SK-N-SH (cell line): ENCODE results near the gene MDM4. TPM values are rescaled to one million over a fixed set of nuclear protein-coding genes. Genes with fewer than 3 reads are reported as not detected.

ENCODE experiments used
- CTCF ChIA-PET: fragments of 300-600, 350-600 bp; formaldehyde crosslinking; extraction: SDS; loops from one replicate; lab custom pipeline; 2021; lab: Yijun Ruan, JAX
- POLR2A ChIA-PET: fragments of 350-600 bp; sonication (Branson Sonifier 250); formaldehyde crosslinking; extraction: SDS; loops from one replicate; lab custom pipeline; 2020; ENCODE audit warnings: antibody characterized with exemption, inconsistent platforms; lab: Yijun Ruan, JAX
- DNase-seq: peaks from one replicate; pipeline ENCODE4 v3.0.0; 2012
- H2AFZ ChIP-seq: fragments of 200-600 bp; sonication (generic); 2 replicates; pipeline ENCODE4 v1.8.1; 2016; ENCODE audit warnings: antibody characterized with exemption, mild to moderate bottlenecking, low read depth
- H3F3A ChIP-seq: fragments of 200-600 bp; sonication (generic); replicated peaks from 2 replicates; pipeline ENCODE3; 2016; ENCODE audit warnings: antibody characterized with exemption, mild to moderate bottlenecking; ENCODE audit not compliant: insufficient read depth
- H3K27ac ChIP-seq, 2 experiments: fragments of 200-500 bp in 1 of 2; fragments of 200-600 bp in 1 of 2; sonication (Bioruptor generic) in 1 of 2; sonication (generic), shearing (Covaris generic) in 1 of 2; 2 replicates each; pipeline versions ENCODE4 v1.5.1 to v1.6.1; 2014 to 2016; ENCODE audit warnings: low read depth in 2 of 2, inconsistent platforms in 1 of 2, low read length in 1 of 2, mild to moderate bottlenecking in 1 of 2, mixed read lengths in 1 of 2
- H3K27me3 ChIP-seq: fragments of 200-600 bp; sonication (generic), shearing (Covaris generic); 2 replicates; pipeline ENCODE4 v1.6.1; 2016; ENCODE audit warnings: mixed run types; ENCODE audit not compliant: insufficient read depth
- H3K36me3 ChIP-seq, 2 experiments: fragments of 200-500 bp in 1 of 2; fragments of 200-600 bp in 1 of 2; sonication (Bioruptor generic) in 1 of 2; sonication (generic) in 1 of 2; replicated peaks in 1 of 2; 2 replicates each; pipeline versions ENCODE3 to v1.5.1; 2014 to 2016; ENCODE audit warnings: low read length in 1 of 2, mild to moderate bottlenecking in 1 of 2; ENCODE audit not compliant: insufficient read depth in 2 of 2, control insufficient read depth in 1 of 2
- H3K4me1 ChIP-seq, 2 experiments: fragments of 200-500 bp in 1 of 2; fragments of 200-600 bp in 1 of 2; sonication (Bioruptor generic) in 1 of 2; sonication (generic), shearing (Covaris generic) in 1 of 2; 2 replicates each; pipeline versions ENCODE4 v1.5.1 to v1.6.1; 2014 to 2016; ENCODE audit warnings: low read depth in 1 of 2, low read length in 1 of 2, mixed run types in 1 of 2; ENCODE audit not compliant: insufficient read depth in 2 of 2, control insufficient read depth in 1 of 2
- H3K4me2 ChIP-seq: fragments of 200-600 bp; sonication (generic), shearing (Covaris generic); 2 replicates; pipeline ENCODE4 v1.6.1; 2017; ENCODE audit warnings: mixed run types
- H3K4me3 ChIP-seq, 2 experiments: fragments of 200-500 bp in 1 of 2; fragments of 200-600 bp in 1 of 2; sonication (Bioruptor generic) in 1 of 2; sonication (generic), shearing (Covaris generic) in 1 of 2; 2 replicates each; pipeline versions ENCODE4 v1.5.1 to v1.8.1; 2014 to 2016; ENCODE audit warnings: low read depth in 2 of 2, inconsistent platforms in 1 of 2, low read length in 1 of 2, mild to moderate bottlenecking in 1 of 2, mixed read lengths in 1 of 2, moderate library complexity in 1 of 2
- H3K79me2 ChIP-seq: fragments of 200-600 bp; sonication (generic); 2 replicates; pipeline ENCODE4 v1.8.1; 2017; ENCODE audit warnings: mild to moderate bottlenecking; ENCODE audit not compliant: insufficient read depth
- H3K9ac ChIP-seq: fragments of 200-600 bp; sonication (generic); 2 replicates; pipeline ENCODE4 v1.6.1; 2017; ENCODE audit warnings: mixed run types
- H3K9me2 ChIP-seq: fragments of 200-600 bp; sonication (generic); 2 replicates; pipeline ENCODE4 v1.6.1; 2017; ENCODE audit warnings: mixed run types
- H3K9me3 ChIP-seq: fragments of 200-600 bp; sonication (generic); 2 replicates; pipeline ENCODE4 v1.6.1; 2017; ENCODE audit warnings: mixed run types, mild to moderate bottlenecking, moderate library complexity
- H4K20me1 ChIP-seq: fragments of 200-600 bp; sonication (generic); 2 replicates; pipeline ENCODE4 v1.6.1; 2017; ENCODE audit warnings: mild to moderate bottlenecking, mixed run types; ENCODE audit not compliant: insufficient read depth
- CHD2 ChIP-seq: fragments of 150-350 bp; IDR thresholded peaks from 2 replicates; pipeline ENCODE4 v1.6.1; 2018; ENCODE audit warnings: low read length; ENCODE audit not compliant: partially characterized antibody
- ELF1 ChIP-seq: IDR thresholded peaks from 2 replicates; pipeline ENCODE4 v1.4.0; 2012
- GATA2 ChIP-seq: sonication (generic); formaldehyde crosslinking; IDR thresholded peaks from 2 replicates; pipeline ENCODE4 v1.5.0; 2020; ENCODE audit warnings: mild to moderate bottlenecking, missing genetic modification reagents
- MEF2A ChIP-seq: IDR thresholded peaks from 2 replicates; pipeline ENCODE4 v1.4.0; 2012; ENCODE audit warnings: low read depth, borderline replicate concordance
- MXI1 ChIP-seq: IDR thresholded peaks from 2 replicates; pipeline ENCODE4 v1.6.1; 2012; ENCODE audit warnings: mild to moderate bottlenecking, low read depth, low read length, improper control_type of control experiment
- NFIC ChIP-seq: IDR thresholded peaks from 2 replicates; pipeline ENCODE4 v1.4.0; 2012; ENCODE audit warnings: borderline replicate concordance
- NRF1 ChIP-seq: IDR thresholded peaks from 2 replicates; pipeline ENCODE4 v1.6.1; 2012; ENCODE audit warnings: low read depth, mild to moderate bottlenecking, low read length
- SIN3A ChIP-seq: IDR thresholded peaks from 2 replicates; pipeline ENCODE4 v1.6.1; 2012; ENCODE audit warnings: low read depth, mild to moderate bottlenecking, low read length, moderate library complexity, borderline replicate concordance
- WGBS: methylation state at CpG from one replicate; pipeline ENCODE4 v1.1.6; 2017; ENCODE audit warnings: low lambda C conversion rate; 5-methylcytosine and 5-hydroxymethylcytosine counted together
- polyA plus RNA-seq, 3 experiments: library from polyadenylated mRNA; depleted of rRNA; stranded (reverse); fragments of >200 nt; gene quantifications; 2 replicates each; pipeline ENCODE4 v1.2.3, GENCODE V29; 2012
- TF ChIP-seq, protein P1 (sequence below): IDR thresholded peaks from 2 replicates; pipeline ENCODE4 v1.4.0; 2012; ENCODE audit warnings: low read depth, borderline replicate concordance
- TF ChIP-seq, protein P2 (sequence below): IDR thresholded peaks from 2 replicates; pipeline ENCODE4 v1.4.0; 2012; ENCODE audit warnings: low read depth, borderline replicate concordance
- TF ChIP-seq, protein P3 (sequence below): IDR thresholded peaks from 2 replicates; pipeline ENCODE4 v1.6.1; 2012; ENCODE audit warnings: mild to moderate bottlenecking, low read depth, low read length, moderate library complexity

Gene MDM4
- polyA plus RNA-seq, 1 of the 3 experiments (the other 2 are of a cell fraction), result 6.2 TPM

DNA sequence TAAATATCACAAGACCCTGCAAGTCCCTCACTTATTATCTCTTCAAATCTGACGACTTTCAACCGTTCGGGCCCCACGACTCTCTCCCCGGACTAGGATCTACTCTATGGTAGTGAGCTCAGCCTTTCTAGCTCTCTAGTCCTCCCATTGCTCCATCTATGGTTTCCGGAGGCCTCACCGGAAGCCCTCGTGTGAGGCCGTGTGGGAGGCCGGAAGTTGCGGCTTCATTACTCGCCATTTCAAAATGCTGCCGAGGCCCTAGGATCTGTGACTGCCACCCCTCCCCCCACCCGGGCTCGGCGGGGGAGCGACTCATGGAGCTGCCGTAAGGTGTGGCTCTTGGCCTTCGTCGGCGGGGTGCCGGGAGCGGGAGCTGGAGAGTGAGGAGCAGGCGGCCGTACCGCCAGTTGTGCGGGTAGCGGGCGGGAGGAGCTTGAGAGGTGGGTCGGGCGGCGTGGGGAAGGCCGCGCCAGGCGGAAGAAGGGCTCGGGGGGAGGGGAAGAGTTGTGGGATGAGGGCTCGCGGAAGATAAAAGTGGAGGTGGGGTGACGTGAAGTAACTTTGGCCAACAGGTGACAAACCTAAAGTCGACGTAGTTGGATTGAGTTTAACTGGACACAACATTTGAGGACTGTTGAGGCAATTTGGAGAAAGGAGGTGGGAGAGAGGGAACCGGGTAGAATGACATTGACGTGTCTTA is at the start of gene MDM4 (continued):
- TF ChIP-seq, protein P1, sequence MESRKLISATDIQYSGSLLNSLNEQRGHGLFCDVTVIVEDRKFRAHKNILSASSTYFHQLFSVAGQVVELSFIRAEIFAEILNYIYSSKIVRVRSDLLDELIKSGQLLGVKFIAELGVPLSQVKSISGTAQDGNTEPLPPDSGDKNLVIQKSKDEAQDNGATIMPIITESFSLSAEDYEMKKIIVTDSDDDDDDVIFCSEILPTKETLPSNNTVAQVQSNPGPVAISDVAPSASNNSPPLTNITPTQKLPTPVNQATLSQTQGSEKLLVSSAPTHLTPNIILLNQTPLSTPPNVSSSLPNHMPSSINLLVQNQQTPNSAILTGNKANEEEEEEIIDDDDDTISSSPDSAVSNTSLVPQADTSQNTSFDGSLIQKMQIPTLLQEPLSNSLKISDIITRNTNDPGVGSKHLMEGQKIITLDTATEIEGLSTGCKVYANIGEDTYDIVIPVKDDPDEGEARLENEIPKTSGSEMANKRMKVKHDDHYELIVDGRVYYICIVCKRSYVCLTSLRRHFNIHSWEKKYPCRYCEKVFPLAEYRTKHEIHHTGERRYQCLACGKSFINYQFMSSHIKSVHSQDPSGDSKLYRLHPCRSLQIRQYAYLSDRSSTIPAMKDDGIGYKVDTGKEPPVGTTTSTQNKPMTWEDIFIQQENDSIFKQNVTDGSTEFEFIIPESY, result peak; percentile 51; the same call in 1 of the 2 replicates
- no peak for TF ChIP-seq MEF2A
- TF ChIP-seq SIN3A, result peak; percentile 61; the same call in 1 of the 2 replicates
- TF ChIP-seq, protein P2, sequence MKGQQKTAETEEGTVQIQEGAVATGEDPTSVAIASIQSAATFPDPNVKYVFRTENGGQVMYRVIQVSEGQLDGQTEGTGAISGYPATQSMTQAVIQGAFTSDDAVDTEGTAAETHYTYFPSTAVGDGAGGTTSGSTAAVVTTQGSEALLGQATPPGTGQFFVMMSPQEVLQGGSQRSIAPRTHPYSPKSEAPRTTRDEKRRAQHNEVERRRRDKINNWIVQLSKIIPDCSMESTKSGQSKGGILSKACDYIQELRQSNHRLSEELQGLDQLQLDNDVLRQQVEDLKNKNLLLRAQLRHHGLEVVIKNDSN, result 0 out of 2 replicates have a peak, but pooled peaks have one; percentile 16
- no peak for TF ChIP-seq NRF1
- TF ChIP-seq MXI1, result no peak
- TF ChIP-seq NFIC, result no peak
- TF ChIP-seq, protein P3, sequence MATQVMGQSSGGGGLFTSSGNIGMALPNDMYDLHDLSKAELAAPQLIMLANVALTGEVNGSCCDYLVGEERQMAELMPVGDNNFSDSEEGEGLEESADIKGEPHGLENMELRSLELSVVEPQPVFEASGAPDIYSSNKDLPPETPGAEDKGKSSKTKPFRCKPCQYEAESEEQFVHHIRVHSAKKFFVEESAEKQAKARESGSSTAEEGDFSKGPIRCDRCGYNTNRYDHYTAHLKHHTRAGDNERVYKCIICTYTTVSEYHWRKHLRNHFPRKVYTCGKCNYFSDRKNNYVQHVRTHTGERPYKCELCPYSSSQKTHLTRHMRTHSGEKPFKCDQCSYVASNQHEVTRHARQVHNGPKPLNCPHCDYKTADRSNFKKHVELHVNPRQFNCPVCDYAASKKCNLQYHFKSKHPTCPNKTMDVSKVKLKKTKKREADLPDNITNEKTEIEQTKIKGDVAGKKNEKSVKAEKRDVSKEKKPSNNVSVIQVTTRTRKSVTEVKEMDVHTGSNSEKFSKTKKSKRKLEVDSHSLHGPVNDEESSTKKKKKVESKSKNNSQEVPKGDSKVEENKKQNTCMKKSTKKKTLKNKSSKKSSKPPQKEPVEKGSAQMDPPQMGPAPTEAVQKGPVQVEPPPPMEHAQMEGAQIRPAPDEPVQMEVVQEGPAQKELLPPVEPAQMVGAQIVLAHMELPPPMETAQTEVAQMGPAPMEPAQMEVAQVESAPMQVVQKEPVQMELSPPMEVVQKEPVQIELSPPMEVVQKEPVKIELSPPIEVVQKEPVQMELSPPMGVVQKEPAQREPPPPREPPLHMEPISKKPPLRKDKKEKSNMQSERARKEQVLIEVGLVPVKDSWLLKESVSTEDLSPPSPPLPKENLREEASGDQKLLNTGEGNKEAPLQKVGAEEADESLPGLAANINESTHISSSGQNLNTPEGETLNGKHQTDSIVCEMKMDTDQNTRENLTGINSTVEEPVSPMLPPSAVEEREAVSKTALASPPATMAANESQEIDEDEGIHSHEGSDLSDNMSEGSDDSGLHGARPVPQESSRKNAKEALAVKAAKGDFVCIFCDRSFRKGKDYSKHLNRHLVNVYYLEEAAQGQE, result no peak
- TF ChIP-seq, all 33 proteins: peak for 18

DNA sequence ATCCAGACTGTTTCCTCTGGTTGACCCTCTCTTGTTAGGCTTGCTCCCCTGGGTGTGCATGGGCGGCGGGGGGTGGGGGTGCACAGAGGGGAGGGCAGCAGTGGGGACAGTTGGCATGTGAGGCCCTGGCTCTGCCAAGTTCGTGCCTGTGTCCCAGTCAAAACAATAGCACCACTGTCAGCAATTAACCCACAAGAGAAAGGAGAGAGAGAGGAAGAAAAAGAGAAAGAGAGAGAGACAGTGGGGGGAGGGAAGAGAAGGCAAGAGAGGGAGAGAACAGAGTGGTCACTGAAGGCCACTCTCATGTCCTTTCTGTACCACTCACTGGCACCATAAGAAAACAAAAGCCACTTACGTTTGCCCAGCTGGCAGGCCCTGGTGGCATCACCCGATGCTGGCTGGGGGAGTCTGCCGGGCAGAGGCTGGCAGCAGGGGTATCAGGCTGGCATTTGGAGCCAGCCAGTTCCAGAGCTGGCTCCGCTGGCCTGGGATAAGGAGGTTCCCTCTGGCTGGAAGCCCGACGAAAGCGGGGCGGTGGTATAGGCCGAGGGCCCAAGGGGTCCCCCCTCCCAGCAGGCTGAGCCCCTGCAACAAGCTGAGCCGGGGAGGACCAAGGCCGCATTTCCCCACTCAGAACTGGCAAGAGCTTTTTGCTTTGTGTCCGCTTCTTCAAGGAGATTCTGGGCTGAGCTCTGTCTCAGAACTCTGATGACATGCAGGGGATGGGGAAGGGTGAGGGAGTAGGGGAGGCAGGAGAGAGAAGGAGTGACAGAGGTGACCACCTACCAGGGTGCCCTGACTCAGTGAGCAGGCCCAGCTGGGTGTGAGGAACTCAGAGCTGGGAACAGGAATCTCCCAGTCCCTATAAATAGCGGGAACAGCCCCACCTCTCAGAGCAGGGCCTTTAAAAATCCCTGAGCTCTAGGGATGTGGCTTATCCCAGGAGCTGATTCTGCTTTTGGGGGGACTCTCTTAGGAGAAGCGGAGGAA is 49.5 kb upstream of the MDM4 start:
- ChIA-PET CTCF (interaction anchor here (0.9 to 3.7 kb wide), 7 partner anchors 20 to 68 kb away, joined by 3 to 24 read pairs (median 6); partner anchors contain the start of gene PIK3C2B), POLR2A (interaction anchor here (1.6 kb wide), 1 partner anchor 27 kb away, joined by 6 read pairs; the partner anchor contains the start of gene PIK3C2B)
- Histone ChIP-seq H3K27me3 (no peaks in the 10 kb centered on the region), H3K9me3 (no peaks in the 10 kb centered on the region), H3K79me2 (no peaks in the 10 kb centered on the region), H2AFZ (no peak overlapping the region), H3K4me1 (peaks cover 0 to 12% of the 10 kb centered on the region in 2 experiments; a peak in 1 of 4 replicates), H3K9me2 (no peaks in the 10 kb centered on the region), H4K20me1 (no peaks in the 10 kb centered on the region), H3K4me3 (no peak overlapping the region), H3K27ac (no peak overlapping the region), H3F3A (no peaks in the 10 kb centered on the region), H3K9ac (no peak overlapping the region), H3K36me3 (peaks cover 0 to 2% of the 10 kb centered on the region in 2 experiments), H3K4me2 (no peak overlapping the region)
- 86% methylated on average over 13 of the region's 17 CpGs for WGBS
- TF ChIP-seq, protein P1, result no peak
- no peak for TF ChIP-seq GATA2
- TF ChIP-seq ELF1, result no peak
- TF ChIP-seq CHD2, result no peak
- no peak for DNase-seq
